ENCODE results near the gene NRIP1.

- peak in 1 of 5 experiments; percentile 18 for TF ChIP-seq CTCF (IDR thresholded peaks at IDR 0.05 in 4 of 5, conservative IDR thresholded peaks at IDR 0.05 in 1 of 5)
- no peak for TF ChIP-seq POLR2A (IDR thresholded peaks at IDR 0.05)
Observed at GRCh38 chr21:15071009-15071408, 6.2 kb upstream of the NRIP1 start.

Data from gastrocnemius medialis (tissue), 4 donors.